HFFc6 (cell line): Measurements from ENCODE around the gene LETM1. TPM values are rescaled to one million over a fixed set of nuclear protein-coding genes. Genes with fewer than 3 reads are reported as not detected.

Experiments used
- DNase-seq: peaks from one replicate; pipeline ENCODE4 v3.0.0-alpha.2; 2018
- H3K27ac Mint-ChIP-seq: 2 replicates; pipeline ENCODE4 v1.8.0; 2020; ENCODE audit warnings: mild to moderate bottlenecking, mixed read lengths
- H3K27me3 Mint-ChIP-seq: 2 replicates; pipeline ENCODE4 v1.8.0; 2021; ENCODE audit warnings: mild to moderate bottlenecking, moderate library complexity, mixed read lengths; ENCODE audit not compliant: insufficient read depth
- H3K36me3 Mint-ChIP-seq: 2 replicates; pipeline ENCODE4 v1.8.0; 2021; ENCODE audit warnings: low read depth, mixed read lengths
- H3K4me1 Mint-ChIP-seq: 2 replicates; pipeline ENCODE4 v1.8.0; 2020; ENCODE audit warnings: low read depth, mixed read lengths
- H3K4me3 Mint-ChIP-seq: 2 replicates; pipeline ENCODE4 v1.8.0; 2020; ENCODE audit warnings: mild to moderate bottlenecking, moderate library complexity, mixed read lengths
- H3K9me3 Mint-ChIP-seq: 2 replicates; pipeline ENCODE4 v1.8.0; 2020; ENCODE audit warnings: mild to moderate bottlenecking, mixed read lengths
- CTCF ChIP-seq: fragments of 200-600 bp; sonication (generic); IDR thresholded peaks from 2 replicates; pipeline ENCODE4 v1.5.0; 2021; ENCODE audit warnings: antibody characterized with exemption, mild to moderate bottlenecking
- total RNA-seq, 6 experiments: library from RNA; stranded (reverse); fragmentation: NEBNext Ultra II Directional; extraction: Animal tissue kit (Norgen Biotek cat#: 25700); gene quantifications; 2 replicates in 1 of 6; 3 replicates in 5 of 6; pipeline ENCODE4 v1.2.3, GENCODE V29; 2021

LETM1 gene
- total RNA-seq, 6 experiments from 2014 or later = 47.4 to 64.0 (median 53.3) TPM

GRCh38 chr4:1856943-1857699 is 1.2 kb upstream of the LETM1 start:
- no peak for DNase-seq
- H3K27me3 Mint-ChIP-seq = peaks cover 1% of the 10 kb centered on the region; the same call in 1 of the 2 replicates

GRCh38 chr4:1855333-1856070 is 454 bp downstream of the LETM1 start:
- peaks cover 13% of the 10 kb centered on the region for H3K36me3 Mint-ChIP-seq
- H3K4me1 Mint-ChIP-seq = peaks cover 41% of the 10 kb centered on the region
- H3K9me3 Mint-ChIP-seq = no peaks in the 10 kb centered on the region
- no peak for TF ChIP-seq CTCF
- H3K4me3 Mint-ChIP-seq = peak overlapping the region; percentile 87
- peak overlapping the region; percentile 74 for H3K27ac Mint-ChIP-seq
- no peak for DNase-seq
- peaks cover 3% of the 10 kb centered on the region for H3K27me3 Mint-ChIP-seq

More at GRCh38 chr4:1856943-1857699, 1.2 kb upstream of the LETM1 start:
- no peak for TF ChIP-seq CTCF
- Mint-ChIP-seq H3K4me3 (peak overlapping the region; percentile 89), H3K9me3 (no peaks in the 10 kb centered on the region), H3K36me3 (peaks cover 13% of the 10 kb centered on the region), H3K4me1 (peaks cover 37% of the 10 kb centered on the region), H3K27ac (peak overlapping the region; percentile 79)

GRCh38 chr4:1854752-1855151 is 1.2 kb downstream of the LETM1 start:
- H3K4me1 Mint-ChIP-seq = peaks cover 41% of the 10 kb centered on the region
- H3K27ac Mint-ChIP-seq = peak overlapping the region; percentile 74
- H3K27me3 Mint-ChIP-seq = peaks cover 3% of the 10 kb centered on the region
- H3K36me3 Mint-ChIP-seq = peaks cover 13% of the 10 kb centered on the region
- no peak for DNase-seq
- peak overlapping the region; percentile 87 for H3K4me3 Mint-ChIP-seq
- H3K9me3 Mint-ChIP-seq = no peaks in the 10 kb centered on the region
- no peak for TF ChIP-seq CTCF

GRCh38 chr4:1852904-1853623 is 2.9 kb downstream of the LETM1 start:
- Mint-ChIP-seq H3K27me3 (peaks cover 2% of the 10 kb centered on the region; the same call in 1 of the 2 replicates), H3K27ac (peak overlapping the region; percentile 54), H3K4me3 (no peak overlapping the region), H3K4me1 (peaks cover 35% of the 10 kb centered on the region), H3K36me3 (peaks cover 13% of the 10 kb centered on the region), H3K9me3 (no peaks in the 10 kb centered on the region)
- DNase-seq = no peak
- no peak for TF ChIP-seq CTCF

- no peak overlapping the region for H3K4me3 Mint-ChIP-seq
- peak overlapping the region; percentile 21; the same call in 1 of the 2 replicates for H3K27ac Mint-ChIP-seq
- peaks cover 2% of the 10 kb centered on the region; the same call in 1 of the 2 replicates for H3K27me3 Mint-ChIP-seq
- no peak for DNase-seq
- H3K9me3 Mint-ChIP-seq = no peaks in the 10 kb centered on the region
- H3K36me3 Mint-ChIP-seq = peaks cover 20% of the 10 kb centered on the region
- peaks cover 27% of the 10 kb centered on the region for H3K4me1 Mint-ChIP-seq
- no peak for TF ChIP-seq CTCF
Measured at GRCh38 chr4:1851575-1852410, 4.2 kb downstream of the LETM1 start.
